ENCODE measurements around the gene TTI1.
"Not testable (repeated sequence)": the region's sequence is repeated elsewhere in the genome, so short reads cannot be mapped to it uniquely, and the experiment has no call there.

TTI1 gene

DNA sequence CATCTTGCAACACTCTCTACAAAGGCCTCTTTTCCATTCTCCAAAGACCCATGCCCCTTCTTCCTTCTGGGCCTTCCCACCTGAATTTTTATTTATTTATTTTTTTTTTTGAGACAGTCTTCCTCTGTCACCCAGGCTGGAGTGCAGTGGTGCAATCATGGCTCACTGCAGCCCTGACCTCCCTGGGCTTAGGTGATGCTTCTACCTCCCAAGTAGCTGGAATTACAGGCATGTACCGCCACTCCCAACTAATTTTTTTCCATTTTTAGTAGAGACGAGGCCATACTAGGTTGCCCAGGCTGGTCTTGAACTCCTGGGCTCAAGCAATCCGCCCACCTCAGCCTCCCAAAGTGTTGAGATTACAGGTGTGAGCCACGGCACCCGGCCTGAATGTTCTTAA is 23.8 kb downstream of the TTI1 start:
- DNase-seq (ENCODE audit: low spot score): not testable (repeated sequence)

DNA sequence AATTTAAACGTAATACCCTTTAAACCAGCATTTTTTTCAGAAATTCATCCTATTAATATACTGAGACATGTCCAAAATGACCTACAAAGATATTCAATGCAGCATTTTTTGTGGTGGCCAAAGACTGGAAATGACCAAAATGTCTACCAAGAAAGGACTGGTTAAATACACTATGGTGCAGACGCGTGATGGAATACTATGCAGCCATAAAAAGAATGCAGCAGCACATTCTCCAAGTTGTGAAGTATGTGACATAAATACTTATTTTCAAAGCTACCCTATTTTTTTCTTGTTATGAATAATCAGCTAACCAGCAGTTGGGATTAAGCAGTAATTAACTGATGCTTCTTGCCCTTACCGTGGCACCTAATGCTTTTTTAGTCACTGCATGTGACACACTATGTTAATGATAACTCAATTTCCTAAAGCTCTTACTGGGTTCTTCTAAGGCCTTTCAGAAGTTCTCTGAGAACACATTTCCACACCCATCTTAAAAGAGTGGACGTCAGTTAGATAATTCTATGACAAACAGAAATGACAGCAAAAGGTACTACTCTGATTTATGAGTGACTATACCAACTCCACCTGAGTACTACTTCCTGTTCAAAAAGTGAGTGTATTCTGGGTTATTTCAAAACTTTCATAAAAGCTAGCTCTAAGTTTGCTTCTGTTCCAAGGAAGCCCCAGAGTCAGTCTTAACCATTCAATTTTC is 24.9 kb downstream of the TTI1 start:
- no peak for DNase-seq (ENCODE audit: low spot score)

DNA sequence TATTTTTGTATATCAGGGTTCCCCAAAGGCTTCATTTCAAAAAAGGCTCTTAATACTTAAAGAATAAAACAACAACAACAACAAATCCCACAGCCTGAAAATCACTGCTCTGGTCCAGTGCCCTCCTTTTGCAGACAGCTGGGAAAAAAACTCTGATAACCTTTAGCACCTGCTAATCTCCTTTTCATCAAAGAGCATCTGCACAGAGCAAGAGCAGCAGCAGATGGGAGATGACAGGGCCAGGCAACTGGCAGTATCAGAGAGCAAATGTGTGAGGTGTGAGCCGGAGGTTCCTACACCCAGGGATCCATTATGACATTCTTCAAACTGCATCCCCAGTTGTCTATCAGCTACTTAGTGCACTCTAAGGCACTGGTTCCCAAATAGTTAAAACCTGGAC is 25.7 kb downstream of the TTI1 start:
- no peak for DNase-seq (ENCODE audit: low spot score)

DNA sequence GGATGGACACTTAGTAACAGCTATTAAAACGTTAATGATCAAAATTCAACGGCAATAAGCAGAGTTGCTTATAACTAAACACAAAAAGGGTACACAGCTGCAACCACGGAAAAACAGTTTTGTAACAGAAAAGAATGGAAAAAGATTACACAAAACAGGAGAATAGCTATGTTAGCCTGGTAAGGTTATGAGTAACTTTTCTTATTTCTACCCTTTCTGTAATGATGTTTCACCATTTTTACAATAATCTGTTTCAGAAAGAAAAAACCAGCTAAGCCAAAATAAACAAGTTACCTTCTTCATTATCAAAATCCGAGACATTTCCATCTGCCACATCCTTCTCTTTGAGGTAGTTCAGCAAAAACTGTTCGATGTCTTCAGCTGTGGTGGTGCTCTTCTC is 27.4 kb downstream of the TTI1 start:
- DNase-seq (ENCODE audit: low spot score): no peak

- no peak for DNase-seq (ENCODE audit: low spot score)
Measured at GRCh38 chr20:38004416-38004815, 28.8 kb downstream of the TTI1 start.

- no peak for DNase-seq (ENCODE audit: low spot score)
Measured at GRCh38 chr20:38002422-38002821, 30.8 kb downstream of the TTI1 start.

DNA sequence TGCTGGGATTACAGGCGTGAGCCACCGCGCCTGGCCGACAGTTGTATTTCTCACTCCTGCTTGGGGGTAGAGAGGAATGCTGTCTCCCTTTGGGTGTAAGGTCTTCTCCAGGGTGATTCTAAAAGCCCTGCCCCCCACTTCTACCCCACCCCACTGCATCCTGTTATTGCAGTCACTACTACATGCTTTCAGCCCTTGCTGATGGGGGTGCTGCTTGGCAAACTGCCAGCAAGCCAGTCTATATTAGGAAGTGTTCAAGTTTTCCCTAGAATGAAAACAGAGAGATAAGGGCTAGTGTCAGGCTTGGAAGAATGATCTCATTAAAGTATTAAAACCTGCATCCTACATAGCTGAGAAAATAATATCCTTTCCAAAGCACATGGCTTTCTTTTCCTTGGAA is 31.3 kb downstream of the TTI1 start:
- DNase-seq (ENCODE audit: low spot score): no peak

GRCh38 chr20:38001173-38001875 is 31.9 kb downstream of the TTI1 start:
- no peak for DNase-seq (ENCODE audit: low spot score)

- no peak for DNase-seq (ENCODE audit: low spot score)
Measured at GRCh38 chr20:38000293-38000692, 33.0 kb downstream of the TTI1 start.

GRCh38 chr20:37999526-38000263 is 33.6 kb downstream of the TTI1 start:
- peak; percentile 78 for DNase-seq (ENCODE audit: low spot score)

GRCh38 chr20:37997516-37997915 is 35.7 kb downstream of the TTI1 start:
- no peak for DNase-seq (ENCODE audit: low spot score)

DNA sequence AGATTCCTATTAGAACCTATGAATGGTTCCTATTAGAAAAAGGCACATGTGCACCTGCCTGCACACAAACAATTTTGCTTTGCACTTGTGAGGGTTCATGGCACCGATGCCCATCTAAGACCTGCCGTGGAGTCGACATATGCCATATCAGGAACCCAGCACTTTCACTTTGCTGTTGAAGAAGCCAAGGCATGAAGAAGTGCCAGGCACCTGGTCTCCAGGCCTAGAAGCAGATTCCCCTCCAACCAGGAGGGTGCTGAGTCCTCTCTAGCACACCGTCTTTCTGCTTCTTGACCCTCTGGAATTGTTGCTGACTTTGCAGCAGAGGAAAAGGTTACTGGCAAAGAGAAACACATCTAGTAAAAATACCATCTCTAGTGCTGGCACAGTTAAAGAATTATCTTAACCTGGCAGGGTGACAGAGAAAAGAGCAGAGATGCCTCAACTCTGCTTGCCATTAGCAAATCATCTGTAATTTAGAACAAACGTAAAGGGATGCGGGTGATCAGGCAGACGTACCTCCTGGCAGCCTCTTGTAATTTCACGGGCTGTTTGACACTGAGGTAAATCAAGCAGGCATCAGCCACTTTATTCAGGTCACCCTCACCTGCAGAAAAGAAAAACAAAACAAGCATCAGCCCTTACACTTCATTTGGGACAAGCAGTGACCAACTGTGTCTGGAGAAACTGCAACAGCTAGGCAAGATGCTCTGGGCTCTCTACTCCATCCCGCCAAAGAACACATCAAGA is 37.2 kb downstream of the TTI1 start:
- no peak for DNase-seq (ENCODE audit: low spot score)

GRCh38 chr20:37994512-37994911 is 38.7 kb downstream of the TTI1 start:
- no peak for DNase-seq (ENCODE audit: low spot score)

GRCh38 chr20:37992802-37993409 is 40.4 kb downstream of the TTI1 start:
- no peak for DNase-seq (ENCODE audit: low spot score)

- no peak for DNase-seq (ENCODE audit: low spot score)
Measured at GRCh38 chr20:37991908-37992307, 41.3 kb downstream of the TTI1 start.

DNA sequence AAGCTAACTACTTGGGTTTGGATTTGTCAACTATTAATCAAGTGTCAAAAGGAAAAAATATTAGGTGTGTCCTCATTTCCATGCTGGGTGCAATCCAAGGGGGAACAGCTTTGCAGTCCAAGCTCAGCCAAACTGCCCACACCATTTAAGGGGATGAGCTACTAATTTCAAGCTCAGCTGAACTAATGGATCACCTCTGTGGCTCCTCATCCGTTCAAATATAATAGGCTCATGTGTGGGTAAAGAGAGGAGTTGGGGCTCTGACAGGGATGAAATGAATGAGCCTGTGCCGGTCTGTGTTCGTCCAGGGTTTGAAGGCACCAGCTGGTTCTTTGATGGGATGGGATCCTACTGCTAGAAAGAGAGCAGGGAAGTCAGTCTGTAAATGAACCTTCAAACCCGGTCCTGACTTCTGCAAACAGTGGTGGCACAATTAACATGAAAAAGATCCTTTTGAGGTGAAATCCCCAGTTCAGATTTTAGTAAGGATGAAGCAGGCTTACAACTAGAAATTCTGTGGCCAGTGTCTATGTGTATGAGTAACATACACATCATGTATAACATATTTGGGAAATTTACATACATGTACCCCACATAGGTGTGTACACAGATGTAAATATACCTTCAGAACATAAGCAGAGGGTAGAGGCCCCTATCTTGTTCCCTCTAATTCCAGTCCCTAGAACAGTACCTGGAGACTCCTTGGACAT is 41.9 kb downstream of the TTI1 start:
- DNase-seq (ENCODE audit: low spot score): no peak

- peak; percentile 40 for DNase-seq (ENCODE audit: low spot score)
Measured at GRCh38 chr20:37990571-37991151, 42.6 kb downstream of the TTI1 start.

GRCh38 chr20:37989601-37990295 is 43.5 kb downstream of the TTI1 start:
- DNase-seq (ENCODE audit: low spot score): no peak

DNA sequence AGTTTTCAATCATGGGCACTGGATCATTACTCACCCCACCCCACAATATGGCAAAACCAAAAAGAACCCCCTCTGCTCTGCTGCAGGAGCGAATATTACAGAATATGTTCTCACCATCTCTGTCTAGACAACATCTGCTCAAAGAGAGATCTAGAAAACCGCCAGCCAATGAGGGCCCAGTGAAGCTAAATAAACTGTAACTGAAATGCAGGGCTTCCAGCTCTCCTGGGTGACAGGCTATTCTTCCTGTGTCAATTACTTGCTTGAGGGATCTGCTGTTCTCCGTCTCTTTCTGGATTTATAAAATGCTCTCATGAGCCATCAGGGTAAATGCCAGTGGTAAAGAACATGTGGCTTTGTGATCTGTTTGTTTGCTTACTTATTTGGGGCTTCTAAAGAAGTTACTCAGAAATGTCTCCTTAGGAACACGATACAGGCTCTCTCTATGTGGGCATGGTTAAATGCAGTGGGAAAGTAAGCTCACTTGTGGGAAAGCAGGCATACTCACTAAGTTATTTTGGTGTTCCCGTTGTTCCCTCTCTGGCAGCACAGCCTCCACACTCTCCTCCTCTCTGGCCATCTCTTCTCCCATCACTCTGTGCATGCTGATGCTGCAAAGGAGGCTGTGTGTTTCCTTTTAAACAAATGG is 44.8 kb downstream of the TTI1 start:
- no peak for DNase-seq (ENCODE audit: low spot score)

Data from Ammon's horn (tissue), 1 donor.